ENCODE measurements around the gene DPYSL4.

The DPYSL4 gene

DNA sequence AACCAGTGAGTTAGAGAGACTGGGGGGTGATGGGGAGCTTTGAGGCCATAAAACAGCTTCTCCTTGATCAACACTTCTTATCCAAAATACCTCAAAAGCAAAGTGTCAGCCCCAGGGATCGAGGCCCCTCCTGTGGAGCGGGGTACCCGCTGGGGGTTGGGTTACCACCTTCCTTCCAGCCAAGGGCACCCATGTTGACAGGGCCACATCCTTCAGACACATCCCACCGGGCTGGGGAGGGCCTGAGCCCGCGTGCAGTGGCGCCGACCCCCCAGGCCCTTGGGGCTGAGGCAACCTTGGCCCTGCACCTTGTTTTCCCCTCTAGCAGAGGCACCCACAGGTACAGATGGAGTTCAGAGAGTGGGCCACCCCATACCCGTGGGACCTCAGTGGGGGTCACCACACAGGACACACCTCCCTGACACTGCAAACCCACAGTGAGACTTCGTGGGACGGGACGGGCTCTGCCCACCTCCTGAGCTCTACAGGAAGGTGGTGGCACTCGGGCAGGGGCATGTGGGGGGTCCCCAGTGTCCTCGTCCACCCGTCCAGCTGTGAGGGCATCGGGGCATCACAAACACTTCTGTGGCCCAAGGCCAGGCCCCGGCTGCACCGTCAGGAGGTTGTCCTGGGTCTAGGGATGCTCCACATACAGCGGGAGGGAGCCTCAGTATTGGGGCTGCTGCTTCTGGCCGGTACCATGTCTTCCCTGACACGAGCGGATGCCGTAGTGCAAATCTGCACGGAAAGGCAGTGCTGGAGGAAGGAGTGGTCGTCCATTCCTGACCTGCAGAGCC, 10.7 kb downstream of the DPYSL4 start:
- no peak for DNase-seq

DNA sequence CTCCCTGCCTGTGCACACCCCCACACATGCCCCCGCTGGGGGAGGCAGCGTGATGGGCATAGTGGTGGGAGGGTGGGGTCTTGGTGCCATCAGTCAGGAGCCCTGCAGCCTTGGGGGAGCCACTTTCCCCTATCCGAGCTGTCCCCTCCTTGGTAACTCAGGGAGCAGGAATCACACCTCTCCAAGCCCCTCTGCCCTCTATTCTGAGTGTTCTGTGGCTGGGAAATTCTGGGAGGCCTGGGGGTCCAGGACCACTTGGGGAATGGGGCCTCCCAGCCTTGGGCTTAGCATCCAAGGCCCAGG, 11.3 kb downstream of the DPYSL4 start:
- DNase-seq = no peak

DNA sequence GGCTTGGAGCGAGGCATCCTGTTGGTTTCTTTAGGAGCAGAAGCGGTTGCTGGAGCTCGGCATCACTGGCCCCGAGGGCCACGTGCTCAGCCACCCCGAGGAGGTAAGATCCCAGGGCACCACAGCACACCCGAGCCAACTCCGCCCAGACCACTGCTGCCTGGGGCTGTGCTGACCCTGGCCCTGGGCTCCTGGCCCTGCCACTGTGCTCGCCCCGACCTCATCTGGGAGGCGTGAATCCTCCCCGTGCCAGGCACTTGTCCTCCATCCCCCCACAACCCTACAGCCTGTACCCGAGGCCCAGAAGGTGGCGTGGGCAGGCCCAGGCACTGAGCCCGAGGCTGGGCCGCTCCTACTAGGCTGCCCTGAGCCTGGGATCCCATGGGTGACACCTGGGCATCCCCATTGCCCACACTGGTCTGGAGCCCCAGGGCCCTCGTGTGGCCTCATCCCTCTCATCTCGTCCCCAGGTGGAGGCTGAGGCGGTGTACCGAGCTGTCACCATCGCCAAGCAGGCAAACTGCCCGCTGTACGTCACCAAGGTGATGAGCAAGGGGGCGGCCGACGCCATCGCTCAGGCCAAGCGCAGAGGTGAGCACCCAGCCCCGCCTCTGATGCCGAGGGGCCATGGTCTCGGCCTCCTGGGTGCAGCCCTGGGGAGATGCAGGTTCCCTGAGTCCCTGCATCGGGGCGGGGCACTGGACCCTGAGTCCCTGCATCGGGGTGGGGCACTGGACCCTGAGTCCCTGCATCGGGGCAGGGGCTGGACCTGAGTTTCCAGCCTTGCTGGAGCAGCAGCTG, 11.8 kb downstream of the DPYSL4 start:
- DNase-seq = no peak

DNA sequence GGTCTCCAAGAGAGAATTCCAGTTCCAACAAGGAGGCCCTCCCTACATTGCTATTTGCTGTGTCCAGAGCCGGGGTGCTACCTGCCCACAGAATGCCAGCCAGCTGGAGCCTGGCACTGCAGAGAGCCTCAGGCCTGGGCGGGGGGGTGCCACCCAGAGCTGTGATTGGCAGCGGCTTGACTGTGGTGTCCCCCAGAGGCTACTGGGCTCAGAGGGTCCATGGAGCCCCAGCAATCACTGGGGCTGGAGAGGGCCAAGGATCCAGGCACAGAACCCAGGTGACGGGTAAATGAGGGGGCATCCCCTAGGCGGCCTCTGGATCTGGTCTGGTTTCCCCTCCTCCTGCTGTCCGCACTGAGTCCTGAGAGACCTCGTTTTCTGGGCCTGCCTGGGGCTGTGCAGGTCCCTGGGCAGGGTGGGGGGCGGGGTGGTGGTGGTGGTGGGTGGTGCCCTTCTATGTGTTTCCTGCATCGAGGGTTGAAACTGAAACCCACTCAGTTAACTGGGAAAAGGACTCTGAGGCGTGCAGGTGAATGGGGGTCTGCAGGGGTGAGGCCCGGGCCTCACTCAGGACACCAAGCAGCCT, 12.6 kb downstream of the DPYSL4 start:
- DNase-seq = no peak

DNA sequence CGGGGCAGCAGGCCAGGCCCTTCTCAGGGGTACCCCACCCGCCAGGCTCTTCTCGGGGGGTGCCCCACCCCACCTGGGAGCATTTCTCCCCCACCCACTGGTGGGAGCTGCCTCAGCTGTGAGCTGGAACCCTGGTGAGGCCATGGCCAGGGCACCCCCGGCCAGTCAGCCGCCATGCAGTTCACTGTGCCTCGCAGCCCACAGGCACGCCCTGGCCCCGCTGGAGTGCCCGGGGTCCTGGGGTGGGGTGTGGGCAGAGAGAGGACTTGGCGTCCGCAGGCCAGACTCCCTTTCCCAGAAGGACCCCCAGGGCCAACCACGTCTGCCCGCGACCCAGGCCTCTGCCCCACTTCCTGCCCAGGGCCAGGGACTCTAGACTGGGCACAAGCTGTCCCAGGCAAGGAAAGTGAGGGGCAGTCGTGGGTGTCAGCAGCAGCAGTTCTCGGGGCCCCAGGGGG, 13.1 kb downstream of the DPYSL4 start:
- no peak for DNase-seq

DNA sequence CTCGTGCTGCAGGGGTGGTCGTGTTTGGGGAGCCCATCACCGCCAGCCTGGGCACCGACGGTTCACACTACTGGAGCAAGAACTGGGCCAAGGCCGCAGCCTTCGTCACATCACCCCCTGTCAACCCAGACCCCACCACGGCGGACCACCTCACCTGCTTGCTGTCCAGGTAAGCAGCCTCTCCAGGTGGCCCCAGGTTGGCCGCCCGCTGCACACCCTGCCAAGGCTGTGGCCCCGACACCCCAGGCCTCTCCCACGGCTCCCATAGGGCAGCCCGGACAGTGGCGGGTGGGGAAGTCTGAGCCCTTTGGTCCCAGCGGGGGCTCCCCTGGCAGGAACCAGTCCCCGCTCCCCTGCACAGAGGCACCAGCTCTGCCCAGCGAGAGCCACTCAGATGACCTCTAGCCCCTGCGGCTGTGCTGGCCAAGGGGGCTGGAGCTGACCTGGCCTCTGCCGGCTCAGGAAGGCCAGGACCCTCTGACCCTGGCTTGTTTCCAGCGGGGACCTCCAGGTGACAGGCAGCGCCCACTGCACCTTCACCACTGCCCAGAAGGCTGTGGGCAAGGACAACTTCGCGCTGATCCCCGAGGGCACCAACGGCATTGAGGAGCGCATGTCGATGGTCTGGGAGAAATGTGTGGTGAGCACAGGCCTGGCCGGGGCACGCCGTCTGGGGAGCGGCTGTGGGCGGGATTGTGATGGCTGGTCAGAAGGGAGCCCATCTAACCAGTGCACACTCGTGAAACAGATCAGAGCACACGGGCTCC, 13.8 kb downstream of the DPYSL4 start:
- DNase-seq = no peak

DNA sequence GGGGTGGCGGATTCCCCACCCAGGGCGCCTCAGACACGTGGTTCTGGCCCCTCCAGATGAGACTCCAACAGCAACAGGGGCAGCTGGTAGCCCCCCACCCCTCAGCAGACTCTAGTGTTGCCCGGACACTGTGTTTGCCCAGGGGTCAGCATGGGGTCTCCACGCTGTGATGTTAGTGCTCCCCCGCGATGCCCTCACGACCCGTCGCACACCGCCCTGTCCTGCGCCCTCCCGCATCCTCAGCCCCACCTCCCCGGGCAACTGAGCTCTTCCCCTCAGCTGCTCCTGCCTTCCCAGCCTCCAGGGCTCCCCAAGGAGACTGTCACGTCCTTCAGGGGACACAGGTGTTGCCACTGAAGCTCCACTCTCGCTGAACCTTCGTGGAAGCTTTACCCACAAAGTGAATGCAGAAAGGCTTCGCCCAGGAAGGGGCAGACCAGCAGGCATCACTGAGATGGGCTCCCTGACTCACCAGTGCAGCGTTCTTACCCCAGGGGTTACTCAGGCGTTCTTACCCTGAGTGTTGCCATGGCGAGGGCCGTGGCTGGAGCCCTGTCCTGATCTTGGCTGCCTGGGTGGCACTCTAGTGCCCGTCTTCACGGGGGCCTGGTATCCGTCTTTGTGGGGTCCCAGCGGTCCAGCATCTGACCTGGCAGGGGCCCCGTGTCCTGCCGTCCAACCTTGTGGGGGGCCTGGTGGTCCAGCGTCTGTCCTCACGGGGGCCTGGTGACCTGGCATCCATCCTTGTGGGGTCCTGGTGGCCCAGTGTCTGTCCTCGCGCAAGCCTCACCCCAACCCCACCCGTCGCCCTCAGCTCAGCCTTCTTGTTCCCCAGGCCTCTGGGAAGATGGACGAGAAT, 14.6 kb downstream of the DPYSL4 start:
- DNase-seq = no peak

DNA sequence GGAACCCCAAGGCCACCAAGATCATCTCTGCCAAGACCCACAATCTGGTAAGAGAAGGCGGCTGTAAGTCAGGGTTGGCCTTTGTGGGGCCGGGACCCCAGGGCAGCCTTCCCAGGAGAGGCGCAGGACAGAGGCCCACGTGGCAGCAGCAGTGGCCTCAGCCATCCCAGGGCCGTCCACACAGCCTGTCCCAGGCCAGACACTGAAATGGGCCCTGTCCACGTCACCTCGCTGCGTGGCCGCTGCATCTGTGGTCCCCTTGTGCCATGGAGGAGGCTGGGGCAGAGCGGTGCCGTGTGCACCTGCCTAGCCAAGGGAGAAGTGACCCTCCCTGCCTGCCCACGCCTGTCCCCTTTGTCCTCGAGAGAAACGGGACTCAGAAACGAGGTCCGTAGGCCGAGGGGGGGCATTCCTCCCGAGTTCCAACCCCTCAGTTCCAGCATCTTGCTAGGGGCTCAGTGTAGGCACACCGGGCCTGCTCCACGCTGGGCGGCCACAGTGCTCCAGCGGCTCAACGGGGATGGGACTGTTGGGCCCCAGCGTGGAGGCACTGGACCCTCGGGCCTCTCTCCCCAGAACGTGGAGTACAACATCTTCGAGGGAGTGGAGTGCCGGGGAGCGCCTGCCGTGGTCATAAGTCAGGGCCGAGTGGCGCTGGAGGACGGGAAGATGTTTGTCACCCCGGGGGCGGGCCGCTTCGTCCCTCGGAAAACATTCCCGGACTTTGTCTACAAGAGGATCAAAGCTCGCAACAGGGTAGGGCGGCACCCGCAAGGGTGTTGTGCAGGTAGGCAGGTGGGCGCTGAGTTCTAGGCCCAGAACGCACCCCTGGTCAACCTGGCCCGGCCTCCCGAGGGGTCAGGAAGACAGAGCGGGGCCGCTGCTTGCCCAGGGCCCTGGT, 15.6 kb downstream of the DPYSL4 start:
- DNase-seq = no peak

DNA sequence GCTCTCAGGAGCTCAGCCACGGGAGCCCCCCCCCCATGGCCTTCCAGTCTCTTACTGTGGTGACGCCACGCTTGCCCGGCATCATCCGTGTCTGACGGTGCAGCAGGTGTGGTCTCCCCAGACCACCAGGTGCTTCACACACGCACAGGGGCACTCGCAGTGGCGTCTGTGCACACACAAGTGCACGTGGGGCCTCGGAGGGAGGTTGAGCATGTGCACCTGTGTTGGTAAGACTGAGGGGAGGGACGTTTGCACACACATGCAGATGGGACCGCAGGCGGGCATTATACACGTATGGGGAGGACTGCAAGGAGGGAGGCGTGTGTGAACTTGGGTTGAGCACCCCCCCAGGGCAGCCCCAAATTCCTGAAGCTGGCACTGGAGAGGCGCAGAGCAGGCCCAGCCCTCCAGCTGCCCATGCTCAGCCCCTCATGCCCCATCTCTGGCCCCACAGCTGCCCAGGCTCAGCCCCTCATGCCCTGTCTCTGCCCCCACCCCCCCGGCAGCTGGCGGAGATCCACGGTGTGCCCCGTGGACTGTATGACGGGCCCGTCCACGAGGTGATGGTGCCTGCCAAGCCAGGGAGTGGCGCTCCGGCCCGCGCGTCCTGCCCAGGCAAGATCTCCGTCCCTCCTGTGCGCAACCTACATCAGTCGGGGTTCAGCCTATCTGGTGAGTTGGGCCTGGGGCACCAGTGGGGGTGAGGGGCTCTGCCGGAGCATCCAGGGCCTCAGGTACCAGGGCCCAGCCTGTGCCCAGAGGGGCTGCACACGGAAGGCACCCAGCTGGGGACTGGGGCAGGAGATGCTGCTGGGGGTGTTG, 16.7 kb downstream of the DPYSL4 start:
- DNase-seq = no peak

DNA sequence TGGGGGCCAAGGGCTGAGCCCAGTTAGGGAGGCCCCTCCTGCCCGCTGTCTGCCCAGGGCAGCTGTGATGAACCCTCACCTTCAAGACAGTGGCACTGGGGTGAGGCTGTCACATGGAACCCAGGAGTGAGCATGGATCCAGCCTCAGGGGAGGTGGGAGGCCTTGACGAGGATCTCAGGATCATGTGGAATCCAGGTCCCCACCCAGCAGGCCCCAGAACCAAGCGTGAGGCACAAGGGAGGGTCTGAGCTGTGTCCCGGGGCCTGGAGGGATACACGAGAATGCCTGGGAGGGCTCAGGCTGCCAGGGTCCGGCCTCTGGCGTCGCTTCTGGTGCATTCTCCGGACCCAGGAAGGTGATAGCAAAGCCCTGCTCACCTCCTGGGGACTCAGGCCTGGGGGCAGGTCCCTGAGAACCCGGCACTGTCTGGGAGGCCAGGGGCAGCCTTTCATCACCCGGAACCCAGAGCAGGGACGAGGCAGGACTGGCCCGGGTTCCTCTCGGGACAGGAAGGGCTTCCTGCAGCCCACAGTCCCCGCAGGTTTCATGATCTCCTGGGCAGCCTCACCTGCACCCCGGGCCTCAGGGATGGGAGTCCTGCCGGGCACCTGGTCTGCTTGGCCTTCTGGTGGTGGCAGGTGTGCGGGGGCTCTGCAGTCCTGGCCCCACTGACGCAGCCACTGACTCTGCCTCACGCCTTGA, 17.5 kb downstream of the DPYSL4 start:
- DNase-seq = no peak

DNA sequence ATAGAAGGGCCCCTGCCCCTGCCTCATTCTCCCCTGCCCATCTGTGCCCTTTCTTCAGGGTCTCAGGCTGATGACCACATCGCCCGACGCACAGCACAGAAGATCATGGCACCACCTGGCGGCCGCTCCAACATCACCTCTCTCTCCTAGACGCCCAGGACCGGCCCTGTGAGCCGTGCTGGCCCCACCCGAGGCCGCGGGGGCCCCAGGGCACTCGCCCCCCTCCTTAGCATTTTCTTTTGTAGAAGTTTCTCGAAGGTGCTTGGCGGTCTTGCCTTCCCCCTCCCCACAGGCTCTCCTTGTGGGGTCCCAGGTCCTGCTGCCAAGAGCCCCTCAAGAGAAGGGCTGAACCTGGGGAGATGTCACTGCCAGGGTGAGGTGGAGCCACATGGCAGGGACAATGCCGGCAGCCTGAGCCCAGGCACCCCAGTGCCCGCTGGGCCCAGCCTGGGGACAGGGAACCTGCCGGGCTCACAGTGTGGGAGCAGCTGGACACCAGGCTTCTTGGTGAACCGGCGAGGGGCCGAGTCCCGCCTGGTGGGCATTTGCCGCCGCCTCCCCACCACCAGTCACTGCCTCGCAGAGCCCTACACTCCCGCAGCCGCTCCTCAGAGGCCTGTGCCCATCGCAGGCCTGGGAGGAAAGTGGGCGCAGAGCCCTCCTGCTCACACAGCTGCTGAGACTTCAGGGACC, 18.2 kb downstream of the DPYSL4 start:
- DNase-seq = no peak

DNA sequence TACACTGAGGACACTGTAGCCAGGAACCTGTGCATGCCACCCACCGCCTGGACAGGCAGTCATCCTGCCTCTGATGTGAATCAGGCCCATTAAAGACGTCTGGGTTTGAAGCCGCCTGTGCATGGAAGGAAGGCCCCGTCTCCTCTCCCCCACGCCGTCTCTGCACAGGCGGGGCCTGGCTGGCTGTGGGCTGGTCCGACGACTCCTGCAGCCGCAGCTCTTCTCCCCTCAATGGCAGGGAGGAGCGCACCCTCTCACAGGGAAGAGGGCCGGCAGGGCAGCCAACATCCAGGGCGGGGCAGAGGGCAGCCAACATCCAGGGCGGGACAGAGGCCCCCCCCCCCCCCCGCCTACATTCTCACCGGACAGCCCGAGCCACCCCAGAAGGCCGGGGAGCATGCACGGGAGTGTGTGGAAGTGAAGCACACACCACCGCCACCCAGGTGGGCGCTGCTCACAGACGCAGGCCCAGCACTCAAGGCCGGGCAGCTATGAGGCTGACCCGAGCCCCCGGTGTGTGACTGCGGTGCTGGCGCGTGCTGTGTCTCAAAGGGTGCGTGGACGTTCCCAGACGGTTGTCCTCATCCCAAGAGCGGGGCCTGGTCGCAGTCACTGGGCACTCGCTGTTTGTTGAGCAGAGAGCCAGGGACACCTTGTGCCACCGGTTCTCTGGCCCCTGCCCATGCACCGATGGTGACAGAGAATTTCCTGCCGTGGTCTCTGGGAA, 19.1 kb downstream of the DPYSL4 start:
- DNase-seq = no peak

DNA sequence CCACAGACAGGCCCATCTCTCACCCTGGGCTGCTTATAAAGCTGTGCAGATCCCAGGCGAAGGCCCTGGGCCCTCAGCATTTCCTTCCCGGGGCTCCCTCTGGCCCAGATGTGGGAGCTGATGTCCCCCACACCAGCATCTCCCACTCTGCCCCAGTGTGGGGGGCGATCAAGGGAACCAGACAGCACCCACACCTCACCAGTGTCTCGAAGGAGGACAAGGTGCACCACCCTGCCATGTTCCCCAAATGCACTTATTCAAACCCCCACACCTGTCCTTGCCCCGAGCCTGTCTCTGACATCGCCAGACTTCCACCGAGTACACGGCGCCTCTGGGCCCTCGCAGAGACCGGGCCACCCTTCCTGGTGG, 19.6 kb downstream of the DPYSL4 start:
- no peak for DNase-seq

DNA sequence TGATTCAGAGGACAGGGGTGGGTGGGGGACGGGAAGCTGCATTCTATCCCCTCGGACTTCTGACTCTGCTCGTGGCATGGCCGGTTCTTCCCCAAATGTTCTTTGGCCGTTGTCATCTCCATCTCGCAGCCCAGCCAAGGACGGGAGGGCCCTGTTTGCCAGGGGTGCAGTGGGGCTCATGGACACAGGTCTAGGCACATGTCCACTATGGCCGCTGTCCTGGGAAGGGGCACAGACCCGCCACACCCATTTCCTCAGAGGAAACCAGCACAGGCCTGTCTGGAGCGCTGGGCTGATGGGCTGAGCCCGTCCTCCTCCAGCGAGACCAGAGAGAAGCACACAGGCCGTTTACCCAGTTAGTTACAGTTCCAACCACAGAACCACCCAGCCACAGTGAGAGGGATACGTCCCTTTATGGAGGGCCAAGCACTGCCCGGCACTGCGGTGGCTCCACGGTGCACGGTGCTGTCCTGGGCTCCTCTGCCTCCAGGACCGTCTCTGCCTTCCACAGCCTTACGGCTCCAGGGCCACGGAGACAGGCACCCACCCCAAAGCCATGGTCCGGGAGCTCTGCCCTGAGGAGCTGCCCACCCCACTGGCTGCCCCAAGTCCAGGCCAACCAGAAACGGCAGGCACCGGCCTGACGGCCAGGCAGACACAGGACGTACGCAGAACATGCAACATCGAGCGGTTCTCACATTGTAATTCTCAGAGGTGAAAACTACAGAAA, 20.2 kb downstream of the DPYSL4 start:
- no peak for DNase-seq

DNA sequence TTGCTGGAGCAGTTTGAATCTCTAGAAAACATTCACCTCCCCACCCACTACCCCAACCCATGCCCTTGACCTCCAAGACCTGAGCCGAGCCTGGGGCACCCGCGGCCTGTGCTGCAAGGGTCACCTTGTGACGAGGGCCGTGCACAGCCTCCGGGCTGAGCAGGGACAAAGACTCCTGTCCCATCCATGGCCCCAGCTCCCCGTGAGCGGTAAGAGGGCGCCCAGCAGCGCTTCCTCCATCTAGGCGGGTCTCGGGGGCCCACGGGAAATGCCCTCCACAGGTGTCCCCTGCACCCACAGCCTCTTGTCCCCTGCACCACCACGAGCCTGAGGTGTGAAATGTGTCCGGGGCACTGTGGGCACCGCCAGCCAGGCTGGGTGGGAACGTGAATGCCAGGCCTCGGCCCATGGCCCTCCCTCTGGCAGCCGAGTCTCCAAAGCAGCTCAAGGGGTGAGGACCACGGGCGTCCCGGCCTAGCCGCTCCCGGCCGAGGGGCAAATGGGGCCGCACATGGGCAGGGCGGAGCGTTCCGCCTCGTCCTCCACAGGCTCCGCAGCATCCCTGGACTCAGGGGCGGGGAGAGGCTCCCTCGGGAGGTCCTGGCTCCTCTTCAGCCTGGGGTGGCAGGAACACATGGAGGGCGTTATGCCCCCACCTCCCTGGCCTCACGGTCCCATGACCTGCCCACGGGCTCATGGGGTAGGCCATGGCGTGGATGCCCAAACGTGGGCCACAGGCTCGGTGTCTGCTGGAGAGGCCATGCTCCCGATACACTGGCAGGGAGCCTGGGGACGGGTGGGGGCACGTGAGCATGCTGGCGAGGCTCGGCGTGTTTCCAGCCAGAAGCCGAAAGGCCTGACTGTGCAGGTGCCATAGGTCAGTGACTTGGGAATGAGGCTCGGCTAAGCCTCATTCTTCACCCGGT, 21.1 kb downstream of the DPYSL4 start:
- no peak for DNase-seq

DNA sequence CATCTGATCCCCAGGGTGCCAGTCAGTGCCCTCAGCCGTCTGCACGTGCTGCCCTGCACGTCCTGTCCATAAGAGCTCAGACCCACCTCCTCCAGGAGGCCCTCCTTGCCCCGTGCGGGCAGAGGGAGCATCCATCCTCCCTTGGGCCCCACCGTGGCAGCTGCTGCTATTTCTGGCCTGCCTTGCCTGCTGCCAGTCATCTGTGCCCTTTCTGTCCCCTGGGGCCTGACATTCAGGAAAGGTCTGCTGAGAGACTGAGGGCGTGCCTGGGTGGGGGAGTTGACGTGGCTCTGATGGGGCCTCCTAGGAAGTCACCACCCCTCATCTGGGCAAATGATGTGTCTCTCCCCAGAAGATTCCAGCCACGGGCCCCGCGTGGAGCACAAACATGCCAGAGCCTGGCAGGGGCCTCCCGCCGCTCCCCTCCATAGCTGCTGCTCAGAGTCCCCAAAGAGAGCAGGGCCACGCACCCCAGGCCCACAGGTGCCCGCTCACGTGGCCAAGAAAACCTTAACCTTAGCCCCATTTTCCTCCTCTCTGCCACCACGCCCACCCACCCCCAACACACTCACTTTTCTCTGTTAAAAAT, 21.8 kb downstream of the DPYSL4 start:
- no peak for DNase-seq
